ENCODE data around the gene ZC3H7B.

GRCh38 chr22:41301085-41302020 is at the start of gene ZC3H7B:
- TF ChIP-seq CTCF (IDR thresholded peaks at IDR 0.05; ENCODE audit: insufficient read depth, low read length) (peak; percentile 39), GABPA (IDR thresholded peaks at IDR 0.05; ENCODE audit: low read depth) (no peak), POLR2AphosphoS5 (IDR thresholded peaks at IDR 0.05; ENCODE audit: low read depth) (peak; percentile 73; the same call in 1 of the 2 replicates)
